A549 (cell line): Measurements from ENCODE around the gene CFI.

Experiments used
- CTCF ChIP-seq: fragments of >200 bp; sonication (Bioruptor Twin); formaldehyde crosslinking; IDR thresholded peaks from 3 replicates; pipeline ENCODE4 v1.5.1; 2016
- TF ChIP-seq, protein P1 (sequence below): IDR thresholded peaks from 2 replicates; pipeline ENCODE4 v1.6.1; 2012

- TF ChIP-seq, protein P1, sequence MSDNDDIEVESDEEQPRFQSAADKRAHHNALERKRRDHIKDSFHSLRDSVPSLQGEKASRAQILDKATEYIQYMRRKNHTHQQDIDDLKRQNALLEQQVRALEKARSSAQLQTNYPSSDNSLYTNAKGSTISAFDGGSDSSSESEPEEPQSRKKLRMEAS, result no peak
- no peak for TF ChIP-seq CTCF
Observed at GRCh38 chr4:109816894-109817293, 15.1 kb upstream of the CFI start.
